ENCODE results near the gene AOPEP.

- no peak for TF ChIP-seq CTCF (conservative IDR thresholded peaks at IDR 0.05; ENCODE audit: low read length)
- no peak for TF ChIP-seq EZH2phosphoT487 (IDR thresholded peaks at IDR 0.05; ENCODE audit: borderline replicate concordance)
Observed at GRCh38 chr9:95116808-95117204, 390.3 kb downstream of the AOPEP start.
